AG09319 (cell line): ENCODE results near the gene WNT2.
"Not testable (repeated sequence)": the region's sequence is repeated elsewhere in the genome, so short reads cannot be mapped to it uniquely, and the experiment has no call there.

ENCODE experiments used
- DNase-seq: peaks from one replicate; pipeline ENCODE4 v3.0.0-alpha.2; 2010; ENCODE audit warnings: low read depth; ENCODE audit errors: extremely low read depth
- TF ChIP-seq, protein P1 (sequence below): IDR thresholded peaks from 2 replicates; pipeline ENCODE4 v1.5.1; 2011; ENCODE audit warnings: low read depth, mild to moderate bottlenecking, inconsistent platforms, low read length, moderate library complexity

WNT2 gene

DNA sequence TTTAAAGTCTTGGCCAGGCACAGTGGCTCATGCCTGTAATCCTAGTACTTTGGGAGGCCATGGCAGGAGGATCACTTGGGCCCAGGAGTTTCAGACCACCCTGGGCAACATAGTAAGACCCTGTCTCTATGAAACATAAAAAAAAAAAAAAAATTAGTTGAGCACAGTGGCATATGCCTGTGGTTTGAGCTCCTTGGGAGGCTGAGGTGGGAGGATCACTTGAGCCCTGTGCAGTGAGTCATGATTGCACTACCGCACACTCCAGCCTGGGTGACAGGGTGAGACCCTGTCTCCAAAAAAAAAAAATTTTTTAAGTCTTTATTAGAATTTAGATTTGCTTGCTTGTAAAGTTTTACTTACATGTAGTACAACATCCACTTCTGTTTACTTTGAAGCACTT, 14.0 kb downstream of the WNT2 start:
- DNase-seq: no peak
- TF ChIP-seq, protein P1, sequence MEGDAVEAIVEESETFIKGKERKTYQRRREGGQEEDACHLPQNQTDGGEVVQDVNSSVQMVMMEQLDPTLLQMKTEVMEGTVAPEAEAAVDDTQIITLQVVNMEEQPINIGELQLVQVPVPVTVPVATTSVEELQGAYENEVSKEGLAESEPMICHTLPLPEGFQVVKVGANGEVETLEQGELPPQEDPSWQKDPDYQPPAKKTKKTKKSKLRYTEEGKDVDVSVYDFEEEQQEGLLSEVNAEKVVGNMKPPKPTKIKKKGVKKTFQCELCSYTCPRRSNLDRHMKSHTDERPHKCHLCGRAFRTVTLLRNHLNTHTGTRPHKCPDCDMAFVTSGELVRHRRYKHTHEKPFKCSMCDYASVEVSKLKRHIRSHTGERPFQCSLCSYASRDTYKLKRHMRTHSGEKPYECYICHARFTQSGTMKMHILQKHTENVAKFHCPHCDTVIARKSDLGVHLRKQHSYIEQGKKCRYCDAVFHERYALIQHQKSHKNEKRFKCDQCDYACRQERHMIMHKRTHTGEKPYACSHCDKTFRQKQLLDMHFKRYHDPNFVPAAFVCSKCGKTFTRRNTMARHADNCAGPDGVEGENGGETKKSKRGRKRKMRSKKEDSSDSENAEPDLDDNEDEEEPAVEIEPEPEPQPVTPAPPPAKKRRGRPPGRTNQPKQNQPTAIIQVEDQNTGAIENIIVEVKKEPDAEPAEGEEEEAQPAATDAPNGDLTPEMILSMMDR: no peak

DNA sequence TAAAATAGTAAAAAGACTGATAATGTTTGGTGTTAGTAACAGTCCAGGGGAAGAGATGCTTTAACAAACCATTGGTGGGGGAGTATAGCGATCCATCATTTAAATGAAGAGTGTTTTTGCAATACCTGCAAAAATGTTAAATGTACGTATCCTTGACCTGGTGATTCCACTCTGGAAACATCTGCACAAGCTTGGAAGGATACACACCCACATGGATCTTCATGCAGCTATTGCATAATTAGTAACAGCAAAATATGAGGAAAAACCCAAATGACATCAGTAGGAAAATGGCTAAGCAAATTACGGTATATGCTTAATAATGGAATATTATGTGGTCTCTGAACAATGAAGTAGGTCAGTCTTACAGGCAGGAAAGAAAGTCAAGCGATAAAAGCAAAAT, 20.5 kb downstream of the WNT2 start:
- TF ChIP-seq, protein P1: no peak
- no peak for DNase-seq

DNA sequence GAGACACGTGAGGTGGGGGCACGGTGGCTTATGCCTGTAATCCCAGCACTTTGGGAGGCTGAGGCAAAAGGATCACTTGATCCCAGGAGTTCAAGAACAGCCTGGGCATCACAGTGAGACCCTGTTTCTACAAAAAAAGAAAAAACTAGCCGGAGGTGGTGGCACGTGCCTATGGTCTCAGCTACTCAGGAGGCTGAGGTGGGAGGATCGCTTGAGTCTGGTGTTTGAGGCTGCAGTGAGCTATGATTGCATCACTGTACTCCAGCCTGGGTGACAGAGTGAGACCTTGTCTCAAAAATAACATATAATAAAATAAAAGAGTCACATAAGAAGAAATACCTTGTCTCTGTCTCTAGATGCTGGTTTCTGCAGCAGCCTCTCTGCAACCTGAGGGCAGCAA, 22.4 kb downstream of the WNT2 start:
- DNase-seq: not testable (repeated sequence)

DNA sequence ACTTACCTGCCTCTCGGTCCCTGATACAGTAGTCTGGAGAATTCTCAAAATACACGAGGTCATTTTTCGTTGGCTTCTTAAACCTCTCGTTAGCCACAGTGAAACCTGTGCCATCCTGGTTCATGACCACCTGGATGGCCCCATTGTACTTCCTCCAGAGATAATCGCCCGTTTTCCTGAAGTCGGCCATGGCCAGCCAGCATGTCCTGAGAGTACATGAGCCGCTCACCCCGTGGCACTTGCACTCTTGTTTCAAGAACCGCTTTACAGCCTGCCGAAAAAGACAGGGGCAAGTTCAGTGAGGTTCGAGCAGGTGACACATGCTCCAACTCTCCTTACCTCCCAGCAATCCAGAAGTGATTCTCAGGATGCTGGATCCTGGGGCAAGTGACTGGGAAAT, 25.3 kb downstream of the WNT2 start:
- TF ChIP-seq, protein P1: no peak
- no peak for DNase-seq

DNA sequence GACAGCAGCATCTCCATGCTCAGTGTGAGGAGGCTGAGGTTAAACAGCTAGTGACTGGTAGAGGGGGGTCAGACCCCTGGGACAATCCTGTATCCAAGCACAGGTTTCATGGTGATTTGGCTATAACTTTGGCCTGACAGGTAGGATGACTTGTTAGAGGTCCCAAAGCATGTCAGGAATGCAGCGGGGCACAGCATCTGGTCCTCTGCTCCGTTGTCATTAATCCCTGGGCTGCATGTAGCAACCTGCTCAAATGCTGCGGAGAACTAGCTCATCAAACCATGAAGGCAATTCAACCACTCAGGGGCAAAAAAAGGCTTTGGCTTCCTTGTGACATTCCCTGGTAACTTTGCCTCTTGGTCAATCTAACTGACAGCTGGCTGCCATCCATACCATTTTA, 26.8 kb downstream of the WNT2 start:
- TF ChIP-seq, protein P1: no peak
- DNase-seq: no peak

DNA sequence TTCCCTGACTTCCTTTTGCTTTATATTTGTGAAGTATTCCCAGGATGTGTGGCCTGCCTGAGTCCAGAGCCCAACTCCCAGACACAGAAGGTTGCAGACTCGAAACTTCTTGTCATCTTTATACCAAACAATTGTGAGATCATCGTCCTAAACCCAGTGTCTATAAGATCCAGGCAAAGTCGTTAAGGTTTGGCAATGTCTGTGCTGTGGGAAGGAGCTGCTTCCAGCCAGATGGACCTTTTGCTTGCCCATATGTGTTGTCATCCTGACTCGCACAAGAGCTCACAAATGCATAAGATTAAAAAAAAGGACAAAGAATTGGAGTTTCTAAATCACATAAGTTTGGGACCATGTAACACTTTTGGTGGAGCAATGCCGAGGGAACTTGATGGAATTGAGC, 37.0 kb downstream of the WNT2 start:
- DNase-seq: no peak

DNA sequence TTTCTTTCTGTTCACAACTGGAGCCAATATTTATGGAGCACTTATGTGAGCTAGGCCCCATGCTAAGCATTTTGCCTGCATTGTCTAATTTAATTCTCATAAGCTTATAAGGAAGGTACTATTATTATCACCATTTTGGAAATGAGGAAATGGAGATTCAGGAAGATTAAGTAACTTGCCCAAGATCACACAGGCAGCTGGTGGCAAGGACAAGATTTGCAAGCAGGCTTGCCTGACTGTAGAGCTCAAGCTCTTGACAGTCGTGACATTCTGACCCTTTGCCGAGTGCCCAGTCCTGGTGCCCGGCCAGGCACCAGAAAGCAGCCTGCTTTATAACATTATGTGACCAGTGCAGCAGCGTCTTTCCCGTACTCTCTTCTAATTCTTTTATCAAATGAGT, 38.2 kb downstream of the WNT2 start:
- DNase-seq: no peak
- TF ChIP-seq, protein P1: no peak

More for the DNA sequence above, 37.0 kb downstream of the WNT2 start:
- TF ChIP-seq, protein P1: no peak

DNA sequence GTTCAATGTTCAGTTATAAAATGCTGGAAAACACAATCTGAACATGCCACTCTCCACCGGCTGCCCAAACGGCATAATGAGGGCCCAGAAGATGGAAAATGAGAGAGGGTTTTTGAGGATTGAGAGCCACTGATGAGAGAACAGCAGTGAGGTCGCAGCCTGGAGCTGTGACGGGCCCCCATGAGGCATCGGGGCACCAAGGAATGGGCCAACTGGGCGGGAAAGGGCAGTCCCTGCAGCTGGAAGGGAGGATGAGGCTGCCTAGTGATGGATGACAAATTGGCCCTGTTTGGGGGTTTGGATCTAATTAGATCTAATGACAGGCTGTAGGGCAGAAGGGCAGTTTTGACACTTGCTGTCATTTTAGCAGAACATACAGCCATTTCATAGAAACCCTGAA, 39.1 kb downstream of the WNT2 start:
- TF ChIP-seq, protein P1: no peak

More for the DNA sequence above, 39.1 kb downstream of the WNT2 start:
- DNase-seq: no peak
